NCI-H2227 (cell line): ENCODE results near the gene ATP9B.
A peak's percentile ranks its signal among the peaks of the same experiment; 100 is the strongest.

ENCODE experiments used
- DNase-seq: peaks from one replicate; lab custom pipeline; 2025; ENCODE audit not compliant: unreplicated experiment; lab: John Stamatoyannopoulos, UW

ATP9B gene

DNA sequence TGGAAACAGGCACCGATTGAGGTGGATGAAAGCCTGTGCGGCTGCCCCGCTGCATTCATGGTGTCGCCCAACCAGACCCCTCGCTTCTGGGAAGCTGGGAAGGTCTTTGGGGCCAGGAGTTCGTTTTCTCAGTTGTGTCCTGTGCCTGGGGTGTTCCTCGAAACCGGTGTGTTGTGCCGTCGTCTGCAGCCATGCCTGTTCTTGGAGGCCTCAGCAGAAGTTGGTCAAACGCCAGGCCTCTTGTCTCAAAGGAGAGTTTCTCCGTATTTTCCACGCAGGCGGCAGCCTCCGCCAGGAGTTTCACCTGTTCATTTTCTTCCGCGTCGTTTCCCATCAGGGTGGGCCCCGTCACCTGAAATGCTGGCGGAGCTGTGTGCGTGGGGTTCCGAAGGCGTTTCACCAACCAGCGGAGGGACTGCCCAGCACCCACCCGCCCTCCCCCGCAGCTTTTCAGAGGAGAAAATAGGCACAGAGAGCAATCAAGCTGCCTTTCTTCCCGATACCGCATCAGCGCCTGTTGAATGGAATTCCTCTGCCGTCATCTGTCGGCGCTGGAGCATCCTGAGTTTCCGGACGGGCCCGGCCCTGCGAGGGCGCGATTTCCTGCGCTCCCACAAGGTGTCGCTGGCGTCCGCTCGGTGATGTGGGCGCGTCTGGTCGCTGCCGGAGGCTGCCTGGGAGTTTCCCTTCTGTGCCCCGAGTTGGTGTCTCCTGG, 309.5 kb downstream of the ATP9B start:
- peak; percentile 82 for DNase-seq

DNA sequence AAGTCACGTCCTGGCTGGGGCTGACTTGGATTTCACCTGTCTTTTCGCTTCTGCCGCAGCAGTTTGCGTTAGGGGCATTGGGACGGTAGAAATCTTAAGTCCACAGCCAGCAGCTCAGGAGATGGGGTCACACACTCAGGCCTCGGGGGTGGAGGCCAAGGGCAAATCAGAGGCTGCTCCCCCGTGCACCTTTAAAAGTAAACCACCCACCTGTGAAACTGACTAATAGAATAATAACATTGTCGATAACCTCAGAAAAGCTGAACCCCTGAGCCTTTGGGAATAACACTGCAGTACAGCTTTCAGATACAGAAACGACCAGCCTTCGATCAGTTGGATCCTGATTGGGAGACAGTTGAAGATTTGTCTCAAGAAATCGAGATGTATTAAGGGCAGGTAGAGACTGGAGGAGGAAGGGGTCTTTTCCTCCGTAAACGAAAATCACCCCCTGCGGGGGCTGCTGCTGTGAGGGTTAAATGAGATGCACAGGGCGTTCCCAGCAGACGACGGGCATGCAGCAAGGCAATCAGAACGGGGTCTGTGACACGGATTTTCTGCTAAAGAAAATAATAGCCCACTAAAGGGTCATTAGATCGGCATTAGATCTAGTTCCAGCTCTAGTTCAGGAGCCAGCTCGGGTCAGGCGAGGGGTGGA, 310.2 kb downstream of the ATP9B start:
- no peak for DNase-seq

DNA sequence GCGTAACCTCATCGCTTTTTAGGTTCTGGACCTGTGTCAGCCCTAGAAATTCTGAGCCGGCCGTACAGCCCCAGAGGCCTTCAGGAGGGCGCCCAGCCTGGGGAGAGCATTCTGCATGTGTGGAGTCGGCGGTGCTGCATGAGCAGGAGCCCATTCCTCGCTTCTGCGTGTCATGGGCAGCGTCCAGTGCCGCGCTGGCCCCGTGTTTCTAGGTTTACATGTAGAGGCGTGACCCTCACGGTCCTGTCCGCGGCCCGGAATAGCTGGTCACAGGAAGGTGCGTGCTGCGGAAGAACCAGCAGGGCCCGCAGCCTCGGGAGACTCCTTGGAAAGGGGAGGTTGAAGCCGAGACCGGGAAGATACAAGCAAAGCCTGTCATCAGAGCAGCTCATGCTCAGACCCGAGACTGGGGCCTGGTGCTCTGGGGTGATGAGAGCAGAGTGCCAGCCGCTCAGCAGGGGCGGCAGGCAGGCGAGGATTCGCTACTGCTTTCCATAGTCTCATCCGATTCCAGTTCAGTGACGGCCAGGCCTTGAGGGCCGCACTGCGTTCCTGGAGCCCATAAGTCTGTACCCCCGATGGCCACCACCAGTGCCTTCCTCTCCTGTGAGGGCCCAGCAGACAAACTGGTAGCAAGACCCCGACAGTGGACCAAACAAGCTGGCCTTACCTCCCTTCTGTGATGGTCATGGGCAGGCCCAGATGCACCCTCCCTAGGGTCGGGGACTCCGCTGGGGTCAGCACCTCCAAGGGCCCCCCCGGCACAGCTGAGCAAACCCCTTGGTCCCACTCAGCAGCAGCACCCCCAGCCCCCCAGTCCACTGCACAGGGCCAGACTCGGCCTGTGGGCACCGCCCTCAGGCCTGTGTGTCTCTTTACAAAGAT, 311.0 kb downstream of the ATP9B start:
- no peak for DNase-seq

DNA sequence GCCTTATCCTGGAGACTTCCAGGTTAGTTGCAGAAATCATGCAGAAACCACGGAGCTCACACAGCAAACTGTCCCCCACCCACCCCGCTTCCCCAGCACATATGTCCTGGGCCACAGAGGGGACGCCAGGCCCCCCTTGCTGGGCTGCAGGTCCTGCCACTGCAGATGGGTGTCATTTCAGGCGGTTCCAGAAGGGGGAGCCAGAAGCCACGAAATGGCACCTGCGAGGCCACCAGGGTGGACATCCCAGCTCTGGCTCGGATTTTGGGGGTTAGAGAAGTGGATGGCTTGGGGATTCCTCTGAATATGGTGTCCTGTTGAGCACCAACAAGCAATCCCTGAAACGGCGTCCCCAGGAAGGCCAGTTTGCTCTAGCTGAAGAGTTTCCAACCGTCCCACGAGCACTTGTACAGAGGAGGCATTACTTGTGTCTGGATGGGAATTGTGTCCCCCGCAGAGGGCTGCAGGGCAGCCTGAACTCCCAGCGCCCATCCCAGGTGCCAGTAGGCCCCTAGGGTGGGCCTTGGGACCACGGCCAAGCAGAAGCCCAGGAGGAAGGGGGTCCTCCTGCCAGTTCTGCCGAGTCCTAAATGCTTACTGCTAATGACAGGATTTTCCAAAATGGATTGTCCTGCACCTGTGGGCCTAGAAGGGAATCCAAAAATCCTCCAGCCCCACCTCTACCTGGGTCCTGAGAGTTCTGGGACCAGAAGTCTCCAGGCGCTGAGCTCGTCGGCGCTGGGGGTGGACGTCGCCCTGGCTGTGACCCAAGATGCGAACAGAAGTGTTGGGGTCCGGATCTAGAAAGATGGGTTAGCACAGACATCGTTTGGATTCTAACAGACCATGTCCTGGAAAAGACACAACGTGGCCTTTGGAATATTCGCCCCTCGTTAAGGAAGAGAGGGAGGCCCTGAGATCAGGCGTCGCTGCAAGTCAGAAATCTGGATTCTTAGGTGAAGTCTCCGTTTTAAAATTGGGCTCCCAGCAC, 311.9 kb downstream of the ATP9B start:
- peak; percentile 71 for DNase-seq

DNA sequence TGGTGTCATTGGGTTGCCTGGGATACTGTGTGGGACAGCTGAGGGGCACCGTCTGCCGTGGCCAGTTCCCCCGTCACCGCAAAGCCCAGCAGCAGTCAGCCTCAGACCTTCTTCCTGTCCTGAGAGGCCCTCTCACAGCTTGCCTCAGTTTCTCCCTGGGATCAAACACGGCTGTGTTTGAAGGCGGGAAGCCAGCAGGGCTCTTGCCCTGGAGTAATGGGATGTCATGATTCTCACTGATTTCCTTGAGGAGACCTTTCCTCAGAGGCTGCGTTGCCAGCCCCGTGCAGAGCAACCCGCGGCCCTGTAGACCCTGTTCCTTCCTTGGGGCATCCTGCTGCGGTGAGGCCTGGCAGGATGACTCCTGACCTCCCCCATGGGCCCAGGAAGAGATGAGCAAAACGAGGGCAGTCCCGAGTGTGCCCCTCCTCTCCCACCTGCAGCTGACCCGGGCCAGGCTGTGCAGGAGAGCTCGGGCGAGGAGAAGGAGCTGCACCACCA, 312.7 kb downstream of the ATP9B start:
- DNase-seq, result no peak

DNA sequence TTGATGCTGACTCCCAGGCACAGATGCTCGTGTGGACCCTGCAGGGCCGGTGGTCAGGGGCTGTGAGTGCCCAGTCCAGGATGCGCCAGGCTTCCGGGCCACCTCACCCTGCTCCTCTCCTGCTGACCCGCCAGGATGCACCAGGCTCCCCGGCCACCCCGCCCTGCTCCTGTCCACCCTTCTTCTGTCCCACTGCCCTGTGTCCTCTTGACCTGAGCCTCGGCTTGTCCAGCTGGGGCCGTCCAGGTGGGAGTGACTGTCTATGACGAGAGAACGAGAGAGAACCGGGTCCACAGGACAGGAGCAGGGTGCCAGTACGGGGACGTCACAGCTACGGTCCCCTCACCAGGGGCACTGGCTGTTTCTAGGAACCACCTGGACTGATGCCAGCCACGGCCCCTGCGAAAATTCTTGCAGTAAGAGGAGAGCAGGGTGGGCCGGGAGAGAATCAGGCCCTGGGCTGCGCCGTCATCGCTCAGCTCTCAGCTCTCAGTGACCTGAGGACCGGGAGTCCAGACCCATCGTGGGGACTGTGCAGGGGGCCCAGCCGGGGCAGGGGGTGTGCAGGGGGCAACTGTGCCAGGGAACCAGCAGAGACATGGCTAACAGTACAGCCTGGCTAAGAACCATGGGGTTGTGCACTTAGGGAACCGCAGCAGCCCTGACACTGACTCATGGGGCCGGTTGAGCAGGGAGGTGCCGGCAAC, 313.6 kb downstream of the ATP9B start:
- DNase-seq, result no peak

DNA sequence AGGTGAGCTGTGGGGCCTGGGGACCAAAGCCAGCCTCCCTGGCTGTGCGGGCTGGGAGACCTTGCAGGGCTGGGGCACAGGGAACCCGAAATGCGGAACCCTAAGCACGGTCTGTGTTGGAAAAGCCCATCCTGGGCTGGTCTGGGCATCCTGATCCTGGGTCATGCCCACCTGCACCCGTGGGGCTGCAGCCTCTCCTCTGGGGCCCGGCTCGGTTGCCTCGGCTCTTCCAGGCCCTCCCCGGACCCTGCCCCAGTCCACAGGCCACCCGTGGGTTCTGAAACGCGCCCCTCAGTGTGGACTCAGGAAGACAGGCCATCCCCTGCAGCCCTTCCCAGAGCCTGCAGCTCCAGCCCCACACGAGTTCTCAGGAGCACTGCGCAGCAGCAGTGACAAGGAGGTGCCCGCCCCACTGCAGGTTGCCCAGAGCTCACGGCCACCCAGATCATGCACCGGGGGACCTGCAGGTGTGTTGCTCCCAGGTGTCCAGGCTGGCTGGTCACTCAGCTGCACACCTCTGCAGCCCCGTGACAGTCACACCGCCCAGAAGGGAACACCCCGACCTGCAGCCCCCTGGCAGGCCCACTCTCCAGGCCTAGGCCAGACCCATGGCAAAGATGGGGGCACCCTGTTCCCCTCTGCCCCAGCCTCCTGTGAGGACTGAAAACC, 314.3 kb downstream of the ATP9B start:
- DNase-seq, result no peak

DNA sequence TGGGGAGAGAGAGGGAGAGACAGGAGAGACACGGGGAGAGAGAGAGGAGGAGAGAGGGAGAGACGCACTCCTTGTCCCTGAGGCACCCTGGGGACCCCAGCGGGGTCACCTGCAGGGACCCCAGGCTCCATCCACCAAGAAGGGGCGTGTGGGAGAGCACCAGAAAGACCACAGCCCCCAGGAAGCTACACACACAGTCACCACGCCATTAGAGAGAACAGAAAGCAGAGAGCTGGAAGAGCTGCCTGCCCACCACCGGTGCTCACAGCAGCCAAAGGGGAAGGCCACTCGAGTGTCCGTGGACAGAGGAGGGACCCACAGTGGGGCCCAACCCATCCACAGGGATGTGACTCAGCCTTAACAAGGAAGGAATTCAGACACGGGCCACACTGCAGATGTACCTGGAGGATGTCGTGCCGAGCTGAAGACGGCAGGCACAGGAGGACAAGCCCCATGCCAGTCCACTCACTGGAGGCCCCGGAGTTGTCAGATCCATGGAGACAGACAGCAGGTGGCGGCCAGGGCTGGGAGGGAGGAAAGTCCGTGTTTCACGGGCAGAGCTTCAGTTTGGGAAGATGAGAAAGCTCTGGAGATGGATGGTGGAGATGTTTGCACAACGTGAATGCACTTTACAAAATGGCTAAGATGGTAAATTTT, 315.1 kb downstream of the ATP9B start:
- no peak for DNase-seq

DNA sequence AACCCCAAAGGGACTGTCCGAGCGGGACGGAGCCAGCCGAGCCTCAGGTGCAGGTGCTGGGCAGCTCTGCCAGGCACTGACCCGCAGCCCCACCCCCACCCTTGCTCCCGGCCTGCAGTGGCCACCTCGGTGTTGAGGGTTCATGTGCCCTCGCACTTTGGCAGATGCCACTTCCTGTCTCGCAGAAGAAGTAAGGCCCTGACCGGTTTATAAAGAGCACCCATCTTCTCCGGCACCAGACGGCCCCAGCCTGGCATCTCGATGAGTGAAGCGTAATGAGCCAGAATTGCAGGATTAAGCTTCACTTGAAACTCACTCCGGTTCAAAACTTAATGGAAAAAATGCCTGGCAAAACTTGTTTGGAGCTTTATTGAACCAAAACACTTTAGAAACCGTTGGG, 315.6 kb downstream of the ATP9B start:
- DNase-seq, result no peak

DNA sequence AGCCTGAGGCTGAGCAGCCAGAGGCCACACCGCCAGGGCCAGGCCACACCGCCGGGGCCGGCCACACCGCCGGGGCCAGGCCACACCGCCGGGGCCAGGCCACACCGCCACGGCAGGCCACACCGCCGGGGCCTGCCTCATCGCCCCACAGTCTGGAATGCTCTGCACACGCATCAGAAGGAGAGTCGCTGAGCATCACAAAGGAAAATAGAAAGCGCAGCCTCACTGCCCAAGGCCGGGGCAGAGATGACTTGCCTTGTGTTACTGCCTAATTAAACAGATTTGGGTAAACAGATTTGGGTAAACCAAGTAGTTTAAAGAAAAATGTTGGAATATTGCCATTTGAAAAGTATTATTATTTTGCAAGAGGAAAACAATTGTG, 316.1 kb downstream of the ATP9B start:
- no peak for DNase-seq

DNA sequence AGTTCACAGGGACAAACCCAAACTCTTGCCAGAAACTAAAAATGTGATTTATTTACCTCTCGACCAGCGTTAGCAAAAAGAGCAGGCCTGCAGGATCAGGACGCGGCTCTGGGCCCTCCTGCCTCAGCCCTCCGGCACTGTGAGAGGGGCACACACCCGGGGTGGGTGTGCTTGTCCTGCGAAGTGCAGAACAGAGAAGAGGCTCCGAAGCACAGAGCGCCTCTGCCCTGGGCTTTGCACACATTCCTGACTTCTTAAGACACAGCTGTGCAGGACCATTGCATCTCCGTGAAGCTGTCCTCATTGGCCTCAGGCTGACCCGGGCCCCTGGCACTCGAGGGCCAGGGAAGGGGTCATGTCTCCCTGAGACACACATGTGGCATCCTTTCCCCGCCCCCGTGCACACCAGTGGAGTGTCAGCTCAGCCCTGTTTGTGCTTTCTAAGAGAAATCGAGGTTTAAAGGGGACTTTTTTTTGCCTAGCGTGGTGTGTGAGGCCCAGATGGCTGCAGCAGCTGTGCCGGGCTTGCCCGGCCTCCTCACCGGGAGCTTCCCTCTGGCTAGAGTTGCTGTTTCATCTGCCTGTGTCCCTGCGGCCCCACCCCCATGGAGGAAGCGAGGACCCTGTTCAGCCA, 316.6 kb downstream of the ATP9B start:
- no peak for DNase-seq

DNA sequence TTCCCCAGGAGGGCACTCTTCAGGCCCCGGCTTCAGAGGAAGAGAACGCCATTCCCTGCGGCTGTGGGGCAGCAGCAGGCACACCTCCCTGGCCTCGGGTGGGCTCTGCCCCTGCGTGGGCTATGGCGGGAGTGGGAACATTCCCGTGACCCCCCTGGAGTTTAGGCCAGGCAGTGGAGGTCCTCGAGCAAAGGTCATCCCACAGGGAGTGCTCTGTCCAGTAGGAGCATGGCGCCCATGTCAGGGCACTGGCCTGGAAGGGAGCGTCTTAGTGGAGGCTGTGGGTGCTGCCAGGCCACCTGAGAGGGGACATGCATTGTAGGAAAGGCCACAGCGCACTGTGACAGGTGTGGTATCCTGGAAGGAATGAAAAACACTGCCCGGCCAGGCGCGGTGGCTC, 317.4 kb downstream of the ATP9B start:
- no peak for DNase-seq

DNA sequence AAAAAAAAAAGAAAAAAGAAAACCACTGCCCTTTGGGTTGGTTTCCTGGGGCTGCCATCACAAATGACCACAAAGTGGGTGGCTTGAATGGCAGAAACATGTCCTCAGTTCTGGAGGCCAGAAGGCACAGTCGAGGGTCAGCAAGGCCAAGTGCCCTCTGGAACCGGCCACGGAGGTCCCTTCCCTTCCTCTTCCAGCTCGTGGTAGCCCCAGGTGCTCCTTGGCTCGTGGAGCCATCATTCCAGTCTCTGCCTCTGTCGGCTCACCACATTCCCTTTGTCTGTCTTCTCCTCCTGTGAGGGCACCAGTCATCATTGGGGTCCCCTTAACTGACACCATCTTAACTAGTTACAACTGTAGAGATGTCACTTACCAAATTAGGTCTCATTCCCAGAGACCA, 318.0 kb downstream of the ATP9B start:
- DNase-seq, result no peak

DNA sequence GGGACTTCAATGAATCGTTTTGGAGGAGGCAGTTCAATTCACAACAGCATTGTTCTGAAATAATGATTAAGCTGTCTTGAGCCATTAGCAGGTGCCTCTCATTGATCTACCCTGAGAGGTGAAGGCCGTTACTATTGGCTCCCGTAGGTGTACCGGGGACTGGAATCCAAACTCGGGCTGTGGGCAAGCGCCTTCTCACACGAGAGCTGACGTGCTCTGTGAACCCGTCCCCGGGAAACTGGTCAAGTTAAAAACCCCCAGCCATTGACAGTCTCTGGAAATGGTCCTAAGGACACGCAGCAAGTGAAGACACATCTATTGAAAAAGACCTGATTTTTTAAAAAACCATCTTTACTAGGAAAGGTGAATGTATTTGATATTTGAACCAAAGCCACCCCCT, 318.4 kb downstream of the ATP9B start:
- DNase-seq, result no peak

DNA sequence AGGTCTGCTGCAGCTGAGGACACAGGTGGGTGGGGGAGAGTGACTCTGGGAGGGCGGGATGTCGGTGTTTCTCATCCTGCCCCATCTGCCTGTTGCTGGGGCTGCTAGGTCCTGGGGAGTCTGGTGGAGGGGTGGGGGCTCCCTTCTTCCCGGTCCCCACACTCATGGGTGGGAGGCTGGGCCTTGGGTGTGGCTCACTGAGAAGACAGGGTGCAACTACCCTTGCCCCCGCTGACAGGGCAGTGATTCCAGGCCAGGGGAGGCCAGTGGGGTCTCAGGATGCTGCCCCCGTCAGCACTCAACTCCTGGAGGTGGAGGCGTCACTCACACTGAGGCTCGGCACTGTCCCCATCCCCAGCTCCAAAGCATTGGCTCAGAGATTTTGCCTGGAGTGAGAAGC, 318.8 kb downstream of the ATP9B start:
- DNase-seq, result no peak

DNA sequence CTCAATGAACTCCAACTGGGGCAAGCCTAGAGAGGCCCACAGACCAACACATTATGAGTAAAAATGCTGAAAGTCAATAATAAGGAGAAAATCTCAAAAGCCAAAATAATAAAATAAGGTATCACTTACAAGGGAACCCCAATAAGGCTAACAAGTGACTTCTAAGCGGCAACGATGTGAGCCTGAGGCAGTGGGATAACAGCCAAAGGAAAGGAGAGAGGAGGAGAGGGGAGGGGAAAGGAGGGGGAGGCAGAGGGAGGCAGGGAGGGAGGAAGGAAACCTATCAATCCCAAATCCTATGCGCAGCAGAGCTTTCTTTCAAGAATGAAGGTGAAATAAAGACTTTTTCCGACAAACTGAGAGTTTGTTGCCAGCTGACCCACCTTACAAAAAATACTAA, 320.5 kb downstream of the ATP9B start:
- no peak for DNase-seq

DNA sequence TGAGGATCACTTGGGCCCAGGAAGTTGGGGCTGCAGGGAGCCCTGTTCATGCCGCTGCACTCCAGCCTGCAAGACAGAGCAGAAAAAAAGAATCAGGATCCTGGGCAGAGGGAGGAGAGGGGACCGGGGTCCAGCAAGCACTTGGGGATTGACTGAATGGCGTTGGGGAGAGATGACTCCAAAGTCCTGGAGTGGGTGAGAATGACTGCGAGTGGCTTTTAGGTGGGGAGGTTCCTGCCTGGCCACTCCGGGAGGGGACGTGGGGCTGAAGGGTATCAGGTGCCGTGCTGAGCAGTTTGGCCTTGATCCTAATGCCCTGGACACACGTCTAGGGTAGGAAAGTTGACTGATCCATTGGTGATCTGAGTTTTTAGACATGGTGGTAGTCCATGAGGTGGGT, 323.0 kb downstream of the ATP9B start:
- no peak for DNase-seq

DNA sequence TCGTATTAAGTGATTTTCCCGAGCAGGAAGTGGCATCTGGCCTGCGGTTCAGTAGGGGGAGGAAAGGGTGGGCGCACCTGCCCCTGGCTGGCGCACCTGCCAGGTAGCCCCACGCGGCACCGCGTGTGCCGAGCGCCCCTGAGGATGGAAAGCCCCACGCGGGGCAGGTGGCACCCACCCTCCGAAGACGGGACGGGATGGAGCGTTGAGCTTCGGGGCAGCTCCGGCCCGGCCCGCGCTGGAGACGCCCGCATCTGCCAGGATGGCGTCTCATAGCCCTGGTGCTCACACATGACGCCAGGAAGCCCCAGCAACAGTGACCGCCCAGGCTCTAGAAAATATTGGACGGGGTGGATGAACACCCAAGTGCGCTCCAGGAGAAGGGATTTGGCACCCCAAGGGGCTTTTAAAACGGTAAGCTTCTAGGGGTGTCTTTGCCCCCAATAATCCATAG, 324.0 kb downstream of the ATP9B start:
- DNase-seq, result no peak
